B cell (primary cell): Measurements from ENCODE around the gene FTH1. TPM values are rescaled to one million over a fixed set of nuclear protein-coding genes. Genes with fewer than 3 reads are reported as not detected.

Experiments
- ATAC-seq: fragments of 200-7000 bp; cut with Tn5 transposase; one replicate; pipeline ENCODE4 v1.10.0; 2021; ENCODE audit warnings: low read depth, mild to moderate bottlenecking, moderate number of reproducible peaks, moderate library complexity
- CTCF ChIA-PET: fragments of 350-600 bp; sonication (Branson Sonifier 250); formaldehyde crosslinking; loops from one replicate; lab custom pipeline; 2021; ENCODE audit warnings: antibody characterized with exemption, inconsistent platforms; lab: Charles Lee
- POLR2A ChIA-PET: fragments of 350-600 bp; sonication (Branson Sonifier 250); formaldehyde crosslinking; loops from one replicate; lab custom pipeline; 2021; ENCODE audit warnings: antibody characterized with exemption; lab: Charles Lee
- DNase-seq: peaks from one replicate; pipeline ENCODE4 v3.0.0; 2013
- H2AFZ ChIP-seq: 2 replicates; pipeline ENCODE4 v1.6.1; 2012; ENCODE audit warnings: mild to moderate bottlenecking, low read depth, low read length; ENCODE audit not compliant: insufficient read depth, poor library complexity, severe bottlenecking
- H3K27ac ChIP-seq, 2 donors: 1 replicate in 1 of 2; 2 replicates in 1 of 2; pipeline ENCODE4 v1.5.1; 2012 to 2013; ENCODE audit warnings: low read length in 2 of 2, mild to moderate bottlenecking in 2 of 2, moderate library complexity in 1 of 2
- H3K27me3 ChIP-seq, 4 experiments: fragments of 200-600 bp in 1 of 4; sonication (generic) in 1 of 4; replicated peaks in 1 of 4; 1 replicate in 2 of 4; 2 replicates in 2 of 4; pipeline versions ENCODE4 v1.6.1 to v1.7.0; 2013 to 2016; ENCODE audit warnings: low read length in 3 of 4, mild to moderate bottlenecking in 2 of 4, mixed read lengths in 1 of 4, moderate library complexity in 1 of 4; ENCODE audit not compliant: insufficient read depth in 4 of 4, control insufficient read depth in 3 of 4; ENCODE audit errors: control extremely low read depth in 1 of 4
- H3K36me3 ChIP-seq, 2 experiments: replicated peaks in 1 of 2; 1 replicate in 1 of 2; 2 replicates in 1 of 2; pipeline versions ENCODE4 v1.6.1 to v1.7.1; 2013; ENCODE audit warnings: low read length in 1 of 2; ENCODE audit not compliant: insufficient read depth in 2 of 2, control insufficient read depth in 1 of 2; ENCODE audit errors: control extremely low read depth in 1 of 2, extremely low read depth in 1 of 2
- H3K4me1 ChIP-seq, 2 donors: fragments of 200-600 bp in 1 of 2; sonication (generic) in 1 of 2; 1 replicate in 1 of 2; 2 replicates in 1 of 2; pipeline versions ENCODE4 v1.5.1 to v1.6.1; 2013 to 2017; ENCODE audit warnings: low read length in 2 of 2; ENCODE audit not compliant: control insufficient read depth in 2 of 2, insufficient read depth in 2 of 2
- H3K4me2 ChIP-seq: replicated peaks from 2 replicates; pipeline ENCODE3; 2012; ENCODE audit warnings: mild to moderate bottlenecking, low read depth, low read length; ENCODE audit not compliant: poor library complexity, severe bottlenecking
- H3K4me3 ChIP-seq, 5 experiments: fragments of 200-600 bp in 1 of 5; sonication (generic) in 1 of 5; 1 replicate in 3 of 5; 2 replicates in 2 of 5; pipeline versions ENCODE4 v1.5.1 to v1.7.0; 2011 to 2016; ENCODE audit warnings: low read length in 4 of 5, mild to moderate bottlenecking in 4 of 5, low read depth in 2 of 5, control low read depth in 1 of 5, moderate library complexity in 1 of 5; ENCODE audit not compliant: insufficient read depth in 1 of 5; ENCODE audit errors: control extremely low read depth in 1 of 5, extremely low read depth in 1 of 5
- H3K79me2 ChIP-seq: fragments of 200-600 bp; sonication (generic); one replicate; pipeline ENCODE4 v1.6.0; 2016; ENCODE audit warnings: low read length; ENCODE audit not compliant: control insufficient read depth, insufficient read depth
- H3K9ac ChIP-seq: fragments of 200-600 bp; sonication (generic); 2 replicates; pipeline ENCODE4 v1.6.1; 2017; ENCODE audit warnings: mild to moderate bottlenecking, low read length, moderate library complexity
- H3K9me3 ChIP-seq, 3 donors: one replicate each; pipeline versions ENCODE4 v1.6.1 to v1.7.1; 2013; ENCODE audit warnings: low read length in 2 of 3; ENCODE audit not compliant: control insufficient read depth in 2 of 3, insufficient read depth in 1 of 3; ENCODE audit errors: control extremely low read depth in 1 of 3
- H4K20me1 ChIP-seq: 2 replicates; pipeline ENCODE4 v1.6.0; 2012; ENCODE audit warnings: mild to moderate bottlenecking, low read length; ENCODE audit not compliant: insufficient read depth, control insufficient read depth, poor library complexity, severe bottlenecking
- H3K27ac Mint-ChIP-seq: one replicate; pipeline ENCODE4 v1.8.0; 2021; ENCODE audit warnings: mixed read lengths
- H3K27me3 Mint-ChIP-seq: one replicate; pipeline ENCODE4 v1.8.0; 2021; ENCODE audit warnings: mixed read lengths
- H3K4me1 Mint-ChIP-seq: one replicate; pipeline ENCODE4 v1.8.0; 2021; ENCODE audit warnings: mixed read lengths
- H3K4me3 Mint-ChIP-seq: one replicate; pipeline ENCODE4 v1.8.0; 2021; ENCODE audit warnings: mixed read lengths
- H3K9me3 Mint-ChIP-seq: one replicate; pipeline ENCODE4 v1.8.0; 2022; ENCODE audit warnings: mixed read lengths; ENCODE audit not compliant: insufficient read depth
- EZH2 ChIP-seq: IDR thresholded peaks from 2 replicates; pipeline ENCODE4 v1.6.1; 2012; ENCODE audit warnings: borderline replicate concordance, low read depth, mild to moderate bottlenecking, moderate library complexity, low read length; ENCODE audit not compliant: insufficient read depth, poor library complexity, severe bottlenecking
- WGBS: methylation state at CpG from one replicate; pipeline ENCODE4 v1.1.5; 2013; ENCODE audit warnings: missing lambda C conversion rate; ENCODE audit not compliant: insufficient coverage; 5-methylcytosine and 5-hydroxymethylcytosine counted together
- intact Hi-C: fragments of 100-400 bp; cut with micrococcal nuclease; formaldehyde crosslinking; loops from one replicate; pipeline ENCODE4 v1.10.0; 2022
- polyA plus RNA-seq: library from polyadenylated mRNA; depleted of rRNA; stranded (reverse); fragments of >200 nt; gene quantifications from 2 replicates; pipeline ENCODE4 v1.2.3, GENCODE V29; 2012
- total RNA-seq, 2 donors: library from RNA; stranded (reverse); fragments of 120-200 nt in 1 of 2; gene quantifications; 1 replicate in 1 of 2; 2 replicates in 1 of 2; pipeline versions ENCODE4 v1.2.3 to v1.2.4, GENCODE V29; 2013 to 2022
- TF ChIP-seq, protein P1 (sequence below): fragments of 200-600 bp; IDR thresholded peaks from one replicate; pipeline ENCODE4 v1.8.0; 2022; ENCODE audit warnings: antibody characterized with exemption, mild to moderate bottlenecking

The FTH1 gene
- total and polyA plus RNA-seq, 2 donors (not counting 1 experiment from before 2014, with no cell fraction given), result 1,136 to 1,314 TPM

DNA sequence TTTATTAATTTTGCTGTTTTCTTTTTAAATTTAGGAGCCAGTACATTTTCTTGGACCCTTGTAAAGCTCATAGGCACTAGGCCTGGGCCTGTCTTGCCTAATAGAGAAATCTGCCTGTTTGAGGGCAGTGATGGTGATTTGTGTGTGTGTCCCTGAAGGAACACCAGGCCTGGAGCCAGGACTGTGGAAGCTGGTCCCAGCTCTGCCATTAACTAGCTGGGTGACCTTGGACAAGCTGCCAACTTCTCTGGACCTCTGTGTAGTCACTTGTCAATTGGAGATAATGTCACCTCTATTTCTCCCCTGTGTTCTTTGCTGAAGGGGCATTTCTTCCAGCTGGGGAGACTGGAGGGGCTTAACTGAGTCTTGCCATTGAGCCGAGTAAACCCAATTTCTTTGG, 16.0 kb upstream of the FTH1 start:
- Histone ChIP-seq H3K9ac (no peak overlapping the region), H2AFZ (no peak overlapping the region), H3K9me3 (peaks cover 0 to 5% (median 0%) of the 10 kb centered on the region in 3 donors), H3K4me3 (no peak overlapping the region), H3K4me2 (no peak overlapping the region), H4K20me1 (no peaks in the 10 kb centered on the region), H3K79me2 (no peaks in the 10 kb centered on the region), H3K36me3 (no peaks in the 10 kb centered on the region), H3K27ac (no peak overlapping the region), H3K4me1 (peaks cover 4 to 6% of the 10 kb centered on the region in 2 donors), H3K27me3 (peaks cover 0 to 3% (median 0%) of the 10 kb centered on the region in 4 experiments)
- intact Hi-C loops, result no loop called here
- H3K4me1 Mint-ChIP-seq, result peaks cover 6% of the 10 kb centered on the region
- no peak overlapping the region for H3K4me3 Mint-ChIP-seq
- DNase-seq, result no peak
- POLR2A ChIA-PET, result no interaction called here
- peaks cover 4% of the 10 kb centered on the region for H3K9me3 Mint-ChIP-seq
- no peak for TF ChIP-seq EZH2
- TF ChIP-seq, protein P1, sequence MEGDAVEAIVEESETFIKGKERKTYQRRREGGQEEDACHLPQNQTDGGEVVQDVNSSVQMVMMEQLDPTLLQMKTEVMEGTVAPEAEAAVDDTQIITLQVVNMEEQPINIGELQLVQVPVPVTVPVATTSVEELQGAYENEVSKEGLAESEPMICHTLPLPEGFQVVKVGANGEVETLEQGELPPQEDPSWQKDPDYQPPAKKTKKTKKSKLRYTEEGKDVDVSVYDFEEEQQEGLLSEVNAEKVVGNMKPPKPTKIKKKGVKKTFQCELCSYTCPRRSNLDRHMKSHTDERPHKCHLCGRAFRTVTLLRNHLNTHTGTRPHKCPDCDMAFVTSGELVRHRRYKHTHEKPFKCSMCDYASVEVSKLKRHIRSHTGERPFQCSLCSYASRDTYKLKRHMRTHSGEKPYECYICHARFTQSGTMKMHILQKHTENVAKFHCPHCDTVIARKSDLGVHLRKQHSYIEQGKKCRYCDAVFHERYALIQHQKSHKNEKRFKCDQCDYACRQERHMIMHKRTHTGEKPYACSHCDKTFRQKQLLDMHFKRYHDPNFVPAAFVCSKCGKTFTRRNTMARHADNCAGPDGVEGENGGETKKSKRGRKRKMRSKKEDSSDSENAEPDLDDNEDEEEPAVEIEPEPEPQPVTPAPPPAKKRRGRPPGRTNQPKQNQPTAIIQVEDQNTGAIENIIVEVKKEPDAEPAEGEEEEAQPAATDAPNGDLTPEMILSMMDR, result no peak
- H3K27me3 Mint-ChIP-seq, result peaks cover 9% of the 10 kb centered on the region
- CTCF ChIA-PET, result interaction anchor here (0.6 to 1.8 kb wide), 5 partner anchors 16 to 250 kb away, joined by 3 to 12 read pairs (median 3); partner anchors contain the start of gene FTH1
- no peak overlapping the region for H3K27ac Mint-ChIP-seq
- WGBS, result 93% methylated on average over 1 of the region's 1 CpG
- no peak for ATAC-seq

DNA sequence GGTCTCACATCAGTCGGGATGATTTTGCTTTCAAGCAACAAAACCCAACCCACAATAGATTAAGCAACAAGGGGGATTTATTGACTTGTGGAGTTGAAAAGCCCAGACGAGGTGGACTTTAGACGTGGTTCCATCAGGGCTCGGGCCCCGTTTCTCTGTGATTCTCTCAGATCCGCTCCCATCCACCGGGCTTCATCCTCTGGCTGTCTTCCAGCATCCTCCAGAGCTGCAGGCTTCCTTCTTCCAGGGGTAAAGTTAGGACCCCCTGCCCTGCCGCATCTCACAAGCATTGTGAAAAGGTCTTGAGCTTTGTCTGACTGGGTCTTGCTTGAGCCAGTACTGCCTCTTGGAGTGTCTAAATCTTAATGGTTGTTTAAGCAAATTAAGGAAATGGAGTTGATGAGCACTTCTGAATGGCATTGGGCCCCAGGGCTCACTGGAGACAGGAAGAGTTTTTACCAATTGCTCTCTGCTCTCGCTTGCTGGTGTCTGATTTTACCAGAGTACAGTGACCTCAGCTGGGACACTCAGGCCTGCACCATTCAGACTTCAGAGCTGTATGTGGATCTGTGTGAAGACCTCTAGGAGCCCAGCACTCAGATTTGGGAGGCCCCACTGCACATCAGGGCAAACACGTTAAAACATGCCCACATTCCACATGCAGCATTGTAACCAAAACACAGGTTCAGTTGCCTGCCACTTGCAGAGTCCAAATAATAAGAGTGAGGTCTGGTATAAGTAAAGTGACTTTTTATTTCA, 13.5 kb upstream of the FTH1 start:
- ATAC-seq (no peak), DNase-seq (no peak)
- Histone ChIP-seq H2AFZ (no peak overlapping the region), H3K27me3 (peaks cover 0 to 3% (median 0%) of the 10 kb centered on the region in 4 experiments), H3K9me3 (no peaks in the 10 kb centered on the region), H3K4me1 (peaks cover 4 to 6% of the 10 kb centered on the region in 2 donors), H3K4me2 (no peak overlapping the region), H3K79me2 (no peaks in the 10 kb centered on the region), H3K27ac (no peak overlapping the region), H3K9ac (no peak overlapping the region), H3K4me3 (no peak overlapping the region), H4K20me1 (no peaks in the 10 kb centered on the region), H3K36me3 (no peaks in the 10 kb centered on the region)
- Mint-ChIP-seq H3K4me1 (peaks cover 6% of the 10 kb centered on the region), H3K27me3 (no peaks in the 10 kb centered on the region), H3K9me3 (no peaks in the 10 kb centered on the region), H3K4me3 (no peak overlapping the region), H3K27ac (peak overlapping the region; percentile 29)
- WGBS, result 86% methylated on average over 8 of the region's 10 CpGs
- POLR2A ChIA-PET, result no interaction called here
- TF ChIP-seq EZH2, result no peak
- TF ChIP-seq, protein P1, result no peak
- CTCF ChIA-PET, result interaction anchor here (0.6 to 1.6 kb wide), 4 partner anchors 14 to 343 kb away, joined by 3 to 6 read pairs (median 4); no protein-coding TSS in a partner anchor
- intact Hi-C loops, result no loop called here
